GM18502 (cell line): ENCODE measurements around the gene HDAC4.

Experiments
- ATAC-seq: cut with Tn5 transposase; IDR thresholded peaks from one replicate; pipeline ENCODE4 v1.9.1; 2021; ENCODE audit warnings: mild to moderate bottlenecking; ENCODE audit not compliant: unreplicated experiment, poor library complexity

HDAC4 gene

GRCh38 chr2:239355139-239355538 is 45.7 kb downstream of the HDAC4 start:
- no peak for ATAC-seq

- ATAC-seq, result no peak
These were observed 46.1 kb downstream of the HDAC4 start for GRCh38 chr2:239354791-239355136.

- no peak for ATAC-seq
These were observed 46.6 kb downstream of the HDAC4 start for GRCh38 chr2:239354132-239354790.

GRCh38 chr2:239353692-239354091 is 47.1 kb downstream of the HDAC4 start:
- ATAC-seq, result no peak

GRCh38 chr2:239351687-239352086 is 49.1 kb downstream of the HDAC4 start:
- no peak for ATAC-seq

GRCh38 chr2:239349453-239350135 is 51.2 kb downstream of the HDAC4 start:
- ATAC-seq, result no peak

- ATAC-seq, result no peak
These were observed 52.0 kb downstream of the HDAC4 start for GRCh38 chr2:239348563-239349452.

GRCh38 chr2:239346676-239347075 is 54.1 kb downstream of the HDAC4 start:
- no peak for ATAC-seq

GRCh38 chr2:239345251-239345650 is 55.6 kb downstream of the HDAC4 start:
- ATAC-seq, result no peak

GRCh38 chr2:239344857-239345216 is 56.0 kb downstream of the HDAC4 start:
- no peak for ATAC-seq

- no peak for ATAC-seq
These were observed 56.6 kb downstream of the HDAC4 start for GRCh38 chr2:239343946-239344856.

- ATAC-seq, result no peak
These were observed 57.4 kb downstream of the HDAC4 start for GRCh38 chr2:239343460-239343859.

GRCh38 chr2:239341840-239342239 is 59.0 kb downstream of the HDAC4 start:
- ATAC-seq, result no peak

- no peak for ATAC-seq
These were observed 59.6 kb downstream of the HDAC4 start for GRCh38 chr2:239341146-239341732.

- peak; percentile 85 for ATAC-seq
These were observed 60.9 kb downstream of the HDAC4 start for GRCh38 chr2:239339726-239340601.

GRCh38 chr2:239339241-239339640 is 61.6 kb downstream of the HDAC4 start:
- ATAC-seq, result no peak

GRCh38 chr2:239337877-239338484 is 62.8 kb downstream of the HDAC4 start:
- ATAC-seq, result no peak

- no peak for ATAC-seq
These were observed 63.5 kb downstream of the HDAC4 start for GRCh38 chr2:239337122-239337876.
